ENCODE results near the gene RHPN2. TPM values are rescaled to one million over a fixed set of nuclear protein-coding genes. Genes with fewer than 3 reads are reported as not detected.

The RHPN2 gene
- total and polyA plus RNA-seq, 2 donors (not counting 3 experiments of a cell fraction or from before 2014, with no cell fraction given): 2.3 to 2.7 TPM

DNA sequence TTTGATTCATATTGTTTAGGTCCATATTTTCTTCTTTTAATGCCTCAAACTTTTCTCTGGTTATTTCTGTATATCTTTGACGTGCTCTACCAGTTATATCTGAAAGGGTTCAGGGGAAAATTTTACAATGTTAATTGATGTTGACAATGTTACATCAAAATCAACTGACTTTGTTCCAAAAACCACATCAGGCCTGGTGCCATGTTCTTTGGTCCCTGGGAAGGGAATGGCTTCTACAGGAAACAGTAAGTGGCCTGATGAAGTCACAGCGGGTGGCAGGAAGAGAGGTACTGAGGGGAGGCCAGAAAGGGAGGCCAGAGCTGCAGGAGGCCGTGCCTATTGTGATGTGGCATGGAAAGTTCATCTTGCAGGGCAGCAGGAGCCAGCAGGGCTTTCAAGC lies 131.1 kb downstream of the RHPN2 start:
- no peaks in the 10 kb centered on the region for H3K4me1 ChIP-seq (ENCODE audit: control insufficient read depth, extremely low read depth, insufficient read depth, low read length)
- no peak overlapping the region for H2AFZ ChIP-seq (ENCODE audit: low read depth, low read length)
- H3K4me3 ChIP-seq (replicated peaks in 1 of 3; ENCODE audit: insufficient read depth in 1 of 3, low read depth in 1 of 3, low read length in 3 of 3): no peak overlapping the region
- H3K9ac ChIP-seq (replicated peaks; ENCODE audit: extremely low read depth, insufficient read depth, low read length): no peak overlapping the region
- peaks cover 2 to 20% of the 10 kb centered on the region in 2 experiments for H3K36me3 ChIP-seq (ENCODE audit: control insufficient read depth in 2 of 2, extremely low read depth in 1 of 2, insufficient read depth in 2 of 2, low read length in 2 of 2)
- no peaks in the 10 kb centered on the region for H3K79me2 ChIP-seq (ENCODE audit: control insufficient read depth, insufficient read depth, low read length)
- no peak overlapping the region for H3K27ac ChIP-seq (ENCODE audit: insufficient read depth, low read depth, low read length)
- DNase-seq (ENCODE audit: low read depth, low spot score) (no peak), FAIRE-seq (no peak)
- no peaks in the 10 kb centered on the region for H4K20me1 ChIP-seq (replicated peaks; ENCODE audit: control insufficient read depth, extremely low read depth, insufficient read depth, low read length)
- TF ChIP-seq MYC (IDR thresholded peaks at IDR 0.05; ENCODE audit: low read depth, low read length) (no peak), POLR2A (IDR thresholded peaks at IDR 0.05; ENCODE audit: low read depth, low read length) (no peak)
- POLR2A ChIA-PET: no interaction called here
- H3K27me3 ChIP-seq (ENCODE audit: control insufficient read depth in 2 of 2, insufficient read depth in 2 of 2, low read length in 2 of 2): no peaks in the 10 kb centered on the region
- CTCF ChIA-PET: no interaction called here
- BruUV-seq (replicated peaks): no TSS peak
- intact Hi-C loops (cut with micrococcal nuclease) (no loop called here), dilution Hi-C loops (cut with MboI; ENCODE audit: extremely low pct_ligation_motif_present, low sequenced_read_pairs) (no loop called here)
- no peaks in the 10 kb centered on the region for H3K9me3 ChIP-seq (replicated peaks; ENCODE audit: control insufficient read depth, insufficient read depth, low read length)
- H3K4me2 ChIP-seq (ENCODE audit: insufficient read depth, low read length): no peak overlapping the region
- H3K9me1 ChIP-seq (replicated peaks; ENCODE audit: control insufficient read depth, extremely low read depth, insufficient read depth, low read length): no peaks in the 10 kb centered on the region

DNA sequence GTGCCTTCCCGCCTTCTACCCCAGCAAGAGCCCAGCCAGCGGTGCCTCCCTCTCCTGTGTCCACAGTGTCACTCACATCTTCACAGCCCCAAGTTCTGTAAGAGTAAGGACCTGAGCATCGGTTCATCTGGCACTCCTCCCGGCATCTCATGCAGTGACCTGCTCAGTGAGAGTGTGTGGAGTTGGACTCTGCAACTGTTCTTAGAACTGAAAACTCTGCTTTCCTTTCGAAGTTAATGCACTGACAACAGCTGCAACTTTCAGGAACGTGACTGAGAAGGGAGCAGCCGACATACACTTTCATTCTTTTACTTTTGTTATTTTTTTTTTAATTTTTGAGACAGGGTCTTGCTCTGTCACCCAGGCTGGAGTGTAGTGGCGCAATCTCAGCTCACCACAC lies 134.1 kb downstream of the RHPN2 start:
- Histone ChIP-seq H2AFZ (ENCODE audit: low read depth, low read length) (no peak overlapping the region), H3K9ac (replicated peaks; ENCODE audit: extremely low read depth, insufficient read depth, low read length) (no peak overlapping the region), H4K20me1 (replicated peaks; ENCODE audit: control insufficient read depth, extremely low read depth, insufficient read depth, low read length) (no peaks in the 10 kb centered on the region), H3K4me3 (replicated peaks in 1 of 3; ENCODE audit: insufficient read depth in 1 of 3, low read depth in 1 of 3, low read length in 3 of 3) (no peak overlapping the region), H3K9me1 (replicated peaks; ENCODE audit: control insufficient read depth, extremely low read depth, insufficient read depth, low read length) (no peaks in the 10 kb centered on the region), H3K27ac (ENCODE audit: insufficient read depth, low read depth, low read length) (no peak overlapping the region), H3K9me3 (replicated peaks; ENCODE audit: control insufficient read depth, insufficient read depth, low read length) (no peaks in the 10 kb centered on the region), H3K4me2 (ENCODE audit: insufficient read depth, low read length) (no peak overlapping the region), H3K27me3 (ENCODE audit: control insufficient read depth in 2 of 2, insufficient read depth in 2 of 2, low read length in 2 of 2) (no peaks in the 10 kb centered on the region), H3K36me3 (ENCODE audit: control insufficient read depth in 2 of 2, extremely low read depth in 1 of 2, insufficient read depth in 2 of 2, low read length in 2 of 2) (peaks cover 0 to 7% of the 10 kb centered on the region in 2 experiments), H3K4me1 (ENCODE audit: control insufficient read depth, extremely low read depth, insufficient read depth, low read length) (no peaks in the 10 kb centered on the region), H3K79me2 (ENCODE audit: control insufficient read depth, insufficient read depth, low read length) (no peaks in the 10 kb centered on the region)
- no peak for TF ChIP-seq POLR2A (IDR thresholded peaks at IDR 0.05; ENCODE audit: low read depth, low read length)
- TF ChIP-seq MAX (IDR thresholded peaks at IDR 0.05; ENCODE audit: insufficient read depth, insufficient read length): no peak
- TF ChIP-seq JUN (IDR thresholded peaks at IDR 0.05; ENCODE audit: borderline replicate concordance, insufficient read depth, insufficient read length, low read depth): no peak
- no peak for TF ChIP-seq POLR2AphosphoS5 (IDR thresholded peaks at IDR 0.05; ENCODE audit: insufficient read depth, low read depth, low read length)
- TF ChIP-seq, protein P1, sequence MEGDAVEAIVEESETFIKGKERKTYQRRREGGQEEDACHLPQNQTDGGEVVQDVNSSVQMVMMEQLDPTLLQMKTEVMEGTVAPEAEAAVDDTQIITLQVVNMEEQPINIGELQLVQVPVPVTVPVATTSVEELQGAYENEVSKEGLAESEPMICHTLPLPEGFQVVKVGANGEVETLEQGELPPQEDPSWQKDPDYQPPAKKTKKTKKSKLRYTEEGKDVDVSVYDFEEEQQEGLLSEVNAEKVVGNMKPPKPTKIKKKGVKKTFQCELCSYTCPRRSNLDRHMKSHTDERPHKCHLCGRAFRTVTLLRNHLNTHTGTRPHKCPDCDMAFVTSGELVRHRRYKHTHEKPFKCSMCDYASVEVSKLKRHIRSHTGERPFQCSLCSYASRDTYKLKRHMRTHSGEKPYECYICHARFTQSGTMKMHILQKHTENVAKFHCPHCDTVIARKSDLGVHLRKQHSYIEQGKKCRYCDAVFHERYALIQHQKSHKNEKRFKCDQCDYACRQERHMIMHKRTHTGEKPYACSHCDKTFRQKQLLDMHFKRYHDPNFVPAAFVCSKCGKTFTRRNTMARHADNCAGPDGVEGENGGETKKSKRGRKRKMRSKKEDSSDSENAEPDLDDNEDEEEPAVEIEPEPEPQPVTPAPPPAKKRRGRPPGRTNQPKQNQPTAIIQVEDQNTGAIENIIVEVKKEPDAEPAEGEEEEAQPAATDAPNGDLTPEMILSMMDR (IDR thresholded peaks at IDR 0.05; ENCODE audit: extremely low read depth in 1 of 2, insufficient read depth in 1 of 2, low read depth in 1 of 2, low read length in 2 of 2): no peak
- TF ChIP-seq FOS (IDR thresholded peaks at IDR 0.05; ENCODE audit: borderline replicate concordance, insufficient read depth, low read length): no peak
- TF ChIP-seq EZH2 (IDR thresholded peaks at IDR 0.05; ENCODE audit: borderline replicate concordance, low read depth, low read length, severe bottlenecking): no peak
- no peak for TF ChIP-seq MYC (IDR thresholded peaks at IDR 0.05; ENCODE audit: low read depth, low read length)
- no peak for TF ChIP-seq GATA2 (IDR thresholded peaks at IDR 0.05; ENCODE audit: insufficient read depth, insufficient read length, low read depth, low read length)
- no peak for FAIRE-seq
- intact Hi-C loops (cut with micrococcal nuclease): no loop called here
- CTCF ChIA-PET: no interaction called here
- dilution Hi-C loops (cut with MboI; ENCODE audit: extremely low pct_ligation_motif_present, low sequenced_read_pairs): no loop called here
- no peak for DNase-seq (ENCODE audit: low read depth, low spot score)
- POLR2A ChIA-PET: no interaction called here
- BruUV-seq (replicated peaks): no TSS peak
